ENCODE measurements around the gene AGAP3. TPM values are rescaled to one million over a fixed set of nuclear protein-coding genes. Genes with fewer than 3 reads are reported as not detected.
A peak's percentile ranks its signal among the peaks of the same experiment; 100 is the strongest.

The AGAP3 gene
- total and polyA plus RNA-seq, 3 donors from 2014 or later, result 44.1 to 90.5 (median 65.6) TPM

- no peaks in the 10 kb centered on the region for H3K27me3 ChIP-seq
- intact Hi-C loops (cut with DNase I; ENCODE audit: low total_unique reads), result no loop called here
- no peak for TF ChIP-seq CTCF (IDR thresholded peaks at IDR 0.05)
- no peak for TF ChIP-seq POLR2A (IDR thresholded peaks at IDR 0.05)
- no peak overlapping the region for H3K4me3 ChIP-seq
- WGBS, 2 donors, result 43 to 49% methylated on average over 10 of the region's 10 CpGs
- no peaks in the 10 kb centered on the region for H3K9me3 ChIP-seq
- no peak overlapping the region for H3K27ac ChIP-seq
- no peaks in the 10 kb centered on the region for H3K36me3 ChIP-seq (ENCODE audit: low read depth, missing control alignments)
- no peak for DNase-seq
- H3K4me1 ChIP-seq, result no peaks in the 10 kb centered on the region
Measured at GRCh38 chr7:151168787-151169162, 82.5 kb downstream of the AGAP3 start.

- Histone ChIP-seq H3K9me3 (no peaks in the 10 kb centered on the region), H3K27me3 (no peaks in the 10 kb centered on the region), H3K27ac (no peak overlapping the region), H3K4me3 (no peak overlapping the region), H3K36me3 (ENCODE audit: low read depth, missing control alignments) (no peaks in the 10 kb centered on the region), H3K4me1 (no peaks in the 10 kb centered on the region)
- WGBS, 2 donors, result 16 to 28% methylated on average over 23 to 42 of the region's 42 CpGs
- intact Hi-C loops (cut with DNase I; ENCODE audit: low total_unique reads), result loop anchor here (10.0 kb wide), 1 partner anchor 48 kb away; no protein-coding TSS in a partner anchor
- peak; percentile 87 for DNase-seq
- TF ChIP-seq CTCF (IDR thresholded peaks at IDR 0.05) (peak; percentile 100), POLR2A (IDR thresholded peaks at IDR 0.05) (no peak)
Measured at GRCh38 chr7:151172273-151173141, 86.2 kb downstream of the AGAP3 start.

GRCh38 chr7:151173386-151174245, 87.3 kb downstream of the AGAP3 start:
- no peaks in the 10 kb centered on the region for H3K9me3 ChIP-seq
- no peaks in the 10 kb centered on the region for H3K27me3 ChIP-seq
- H3K36me3 ChIP-seq (ENCODE audit: low read depth, missing control alignments), result no peaks in the 10 kb centered on the region
- TF ChIP-seq POLR2A (IDR thresholded peaks at IDR 0.05) (no peak), CTCF (IDR thresholded peaks at IDR 0.05) (no peak)
- no peak overlapping the region for H3K27ac ChIP-seq
- H3K4me1 ChIP-seq, result no peaks in the 10 kb centered on the region
- 65 to 74% methylated on average over 25 to 43 of the region's 43 CpGs for WGBS, 2 donors
- no peak for DNase-seq
- H3K4me3 ChIP-seq, result peak overlapping the region in 1 of 2 donors; percentile 56
- intact Hi-C loops (cut with DNase I; ENCODE audit: low total_unique reads), result loop anchor here (10.0 kb wide), 1 partner anchor 49 kb away; no protein-coding TSS in a partner anchor

- no peak overlapping the region for H3K27ac ChIP-seq
- no peaks in the 10 kb centered on the region for H3K9me3 ChIP-seq
- DNase-seq, result peak; percentile 83
- intact Hi-C loops (cut with DNase I; ENCODE audit: low total_unique reads), result loop anchor here (10.0 kb wide), 1 partner anchor 50 kb away; no protein-coding TSS in a partner anchor
- no peaks in the 10 kb centered on the region for H3K36me3 ChIP-seq (ENCODE audit: low read depth, missing control alignments)
- TF ChIP-seq CTCF (IDR thresholded peaks at IDR 0.05), result peak in 1 of 3 experiments; percentile 10
- TF ChIP-seq POLR2A (IDR thresholded peaks at IDR 0.05), result no peak
- no peaks in the 10 kb centered on the region for H3K27me3 ChIP-seq
- H3K4me1 ChIP-seq, result no peaks in the 10 kb centered on the region
- peak overlapping the region; percentile 32 to 56 for H3K4me3 ChIP-seq
- 47 to 53% methylated on average over 33 to 77 of the region's 77 CpGs for WGBS, 2 donors
Measured at GRCh38 chr7:151174246-151175046, 88.2 kb downstream of the AGAP3 start.

Data from testis (tissue), 3 donors.